ENCODE measurements around the gene TARBP2.

DNA sequence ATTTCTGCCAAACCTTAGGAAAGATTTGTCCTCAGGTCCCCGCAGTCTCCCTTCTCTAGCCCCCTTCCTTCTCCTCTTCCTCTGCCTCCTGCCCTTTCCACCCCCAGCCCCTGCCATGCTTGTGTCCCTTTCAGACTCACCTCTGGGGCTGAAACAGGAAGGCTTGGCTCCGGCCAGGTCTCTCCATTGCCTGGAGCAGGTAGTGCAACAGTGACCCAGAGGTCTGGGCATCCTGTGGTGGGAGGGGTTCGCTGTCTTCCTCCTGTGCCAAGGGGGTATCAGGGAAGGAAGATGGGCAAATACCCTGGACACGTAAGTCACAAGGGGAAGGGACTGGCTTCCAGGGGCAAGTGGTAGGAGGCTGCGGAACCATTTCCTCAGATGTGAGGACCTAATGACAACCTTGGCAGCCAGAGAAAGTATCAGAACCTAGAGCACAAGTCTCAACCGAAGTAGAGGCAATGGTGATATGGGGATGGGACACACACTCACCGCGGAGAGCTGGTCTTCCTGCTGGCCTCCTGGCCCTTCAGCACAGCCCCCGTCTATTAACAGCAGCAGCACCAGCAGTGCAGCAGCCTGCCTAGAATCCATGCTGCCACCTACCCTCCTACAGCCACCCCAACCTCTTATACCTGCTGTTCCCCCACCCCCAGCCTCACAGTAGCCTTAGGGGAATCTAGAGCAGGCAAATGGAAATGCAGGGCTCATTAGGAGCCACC is 6.0 kb downstream of the TARBP2 start, which contains the start of gene NPFF:
- TF ChIP-seq CTCF (IDR thresholded peaks at IDR 0.05) (no peak), POLR2A (IDR thresholded peaks at IDR 0.05) (no peak)

Data from lower leg skin (tissue), 3 donors.